ENCODE results near the gene PNPT1. TPM values are rescaled to one million over a fixed set of nuclear protein-coding genes. Genes with fewer than 3 reads are reported as not detected.
"Not testable (repeated sequence)": the region's sequence is repeated elsewhere in the genome, so short reads cannot be mapped to it uniquely, and the experiment has no call there.

The PNPT1 gene
- total RNA-seq: 10 to 100 TPM; 13.3 to 31.0 (median 25.7) TPM
- 23.4 TPM for total RNA-seq (2013)
- 23.1 to 269 (median 47.6) reads per million in 29 experiments for total RNA-seq

GRCh38 chr2:55693181-55694125 lies at the start of gene PNPT1:
Gene PNPT1 (minus strand): TSS chr2:55693844. CDS start chr2:55693823, 21 bp downstream.
- H3K4me1 Mint-ChIP-seq: peaks cover 41 to 46% (median 45%) of the 10 kb centered on the region in 3 donors
- Histone ChIP-seq H3K27me3 (replicated peaks in 1 of 2; ENCODE audit: control insufficient read depth in 2 of 2, extremely low read depth in 1 of 2, insufficient read depth in 2 of 2, low read length in 1 of 2) (no peaks in the 10 kb centered on the region), H3K4me3 (ENCODE audit: control insufficient read depth in 1 of 2, extremely low read depth in 1 of 2, low read length in 1 of 2) (peak within 1 kb of the TSS; percentile 88 to 90), H3K9me3 (no peaks in the 10 kb centered on the region), H3K27ac (ENCODE audit: low read length) (peak within 1 kb of the TSS; percentile 56), H3K36me3 (ENCODE audit: control insufficient read depth in 2 of 2, extremely low read depth in 1 of 2, insufficient read depth in 1 of 2, low read length in 1 of 2) (peaks cover 0 to under 1% of the 10 kb centered on the region in 2 donors), H3K4me1 (ENCODE audit: control insufficient read depth in 1 of 2, extremely low read depth in 1 of 2, insufficient read depth in 2 of 2, low read length in 2 of 2) (peaks cover 5 to 10% of the 10 kb centered on the region in 2 experiments)
- WGBS (ENCODE audit: insufficient coverage): 0% methylated on average over 44 of the region's 56 CpGs
- ChIA-PET POLR2A (interaction anchor here in 1 of 2 donors (0.6 kb wide), 1 partner anchor 8 kb away, joined by 4 read pairs; no protein-coding TSS in a partner anchor), CTCF (no interaction called here)
- H3K36me3 Mint-ChIP-seq: peaks cover 10% of the 10 kb centered on the region
- H3K27ac Mint-ChIP-seq: peak within 1 kb of the TSS; percentile 82 to 93
- DNase-seq (peak; percentile 79 to 94 (median 88)), ATAC-seq (replicated peaks in 1 of 4) (peak; percentile 100)
- H3K9me3 Mint-ChIP-seq: no peaks in the 10 kb centered on the region
- peaks cover 0 to 1% of the 10 kb centered on the region in 2 donors for H3K27me3 Mint-ChIP-seq
- peak within 1 kb of the TSS; percentile 96 to 98 (median 98) for H3K4me3 Mint-ChIP-seq

- no peak overlapping the region for H3K4me3 Mint-ChIP-seq
- WGBS (ENCODE audit: insufficient coverage): no CpG with 5 or more reads among the region's 3 CpGs
- peaks cover 23 to 37% of the 10 kb centered on the region in 2 donors for H3K27me3 Mint-ChIP-seq
- no peak overlapping the region for H3K27ac Mint-ChIP-seq
- ATAC-seq (replicated peaks in 1 of 4): no peak
- POLR2A ChIA-PET: no interaction called here
- no peak overlapping the region for H3K27ac ChIP-seq (ENCODE audit: low read length)
- H3K4me1 ChIP-seq (ENCODE audit: control insufficient read depth in 1 of 2, extremely low read depth in 1 of 2, insufficient read depth in 2 of 2, low read length in 2 of 2): no peaks in the 10 kb centered on the region
- no peaks in the 10 kb centered on the region for H3K36me3 ChIP-seq (ENCODE audit: control insufficient read depth in 2 of 2, extremely low read depth in 1 of 2, insufficient read depth in 1 of 2, low read length in 1 of 2)
- H3K4me1 Mint-ChIP-seq: no peaks in the 10 kb centered on the region
- H3K4me3 ChIP-seq (ENCODE audit: control insufficient read depth in 1 of 2, extremely low read depth in 1 of 2, low read length in 1 of 2): no peak overlapping the region
- CTCF ChIA-PET: no interaction called here
- no peaks in the 10 kb centered on the region for H3K9me3 ChIP-seq
- DNase-seq: no peak
- no peaks in the 10 kb centered on the region for H3K27me3 ChIP-seq (replicated peaks in 1 of 2; ENCODE audit: control insufficient read depth in 2 of 2, extremely low read depth in 1 of 2, insufficient read depth in 2 of 2, low read length in 1 of 2)
- H3K9me3 Mint-ChIP-seq: no peaks in the 10 kb centered on the region
- no peaks in the 10 kb centered on the region for H3K36me3 Mint-ChIP-seq
These were observed 49.4 kb upstream of the PNPT1 start for GRCh38 chr2:55742996-55743395.

- ATAC-seq (replicated peaks in 1 of 4); H3K4me1 Mint-ChIP-seq; CTCF ChIA-PET; DNase-seq; POLR2A ChIA-PET; H3K4me3 ChIP-seq (ENCODE audit: control insufficient read depth in 1 of 2, extremely low read depth in 1 of 2, low read length in 1 of 2); H3K4me3 Mint-ChIP-seq; H3K9me3 ChIP-seq; H3K4me1 ChIP-seq (ENCODE audit: control insufficient read depth in 1 of 2, extremely low read depth in 1 of 2, insufficient read depth in 2 of 2, low read length in 2 of 2); H3K27me3 ChIP-seq (replicated peaks in 1 of 2; ENCODE audit: control insufficient read depth in 2 of 2, extremely low read depth in 1 of 2, insufficient read depth in 2 of 2, low read length in 1 of 2); H3K36me3 ChIP-seq (ENCODE audit: control insufficient read depth in 2 of 2, extremely low read depth in 1 of 2, insufficient read depth in 1 of 2, low read length in 1 of 2); H3K27ac ChIP-seq (ENCODE audit: low read length); H3K27ac Mint-ChIP-seq; H3K36me3 Mint-ChIP-seq; H3K9me3 Mint-ChIP-seq; H3K27me3 Mint-ChIP-seq: not testable (repeated sequence)
- 86% methylated on average over 1 of the region's 5 CpGs for WGBS (ENCODE audit: insufficient coverage)
These were observed 42.4 kb upstream of the PNPT1 start for GRCh38 chr2:55736019-55736536.

GRCh38 chr2:55734726-55735125 lies 41.1 kb upstream of the PNPT1 start:
- no peak for ATAC-seq (replicated peaks in 1 of 4)
- H3K9me3 Mint-ChIP-seq: no peaks in the 10 kb centered on the region
- Histone ChIP-seq H3K4me3 (ENCODE audit: control insufficient read depth in 1 of 2, extremely low read depth in 1 of 2, low read length in 1 of 2) (no peak overlapping the region), H3K9me3 (no peaks in the 10 kb centered on the region), H3K27me3 (replicated peaks in 1 of 2; ENCODE audit: control insufficient read depth in 2 of 2, extremely low read depth in 1 of 2, insufficient read depth in 2 of 2, low read length in 1 of 2) (no peaks in the 10 kb centered on the region), H3K36me3 (ENCODE audit: control insufficient read depth in 2 of 2, extremely low read depth in 1 of 2, insufficient read depth in 1 of 2, low read length in 1 of 2) (no peaks in the 10 kb centered on the region), H3K4me1 (ENCODE audit: control insufficient read depth in 1 of 2, extremely low read depth in 1 of 2, insufficient read depth in 2 of 2, low read length in 2 of 2) (no peaks in the 10 kb centered on the region), H3K27ac (ENCODE audit: low read length) (no peak overlapping the region)
- no peaks in the 10 kb centered on the region for H3K36me3 Mint-ChIP-seq
- CTCF ChIA-PET: no interaction called here
- no peak for DNase-seq
- H3K4me1 Mint-ChIP-seq: no peaks in the 10 kb centered on the region
- H3K4me3 Mint-ChIP-seq: no peak overlapping the region
- no CpG with 5 or more reads among the region's 1 CpG for WGBS (ENCODE audit: insufficient coverage)
- no peak overlapping the region for H3K27ac Mint-ChIP-seq
- H3K27me3 Mint-ChIP-seq: peaks cover 4 to 8% of the 10 kb centered on the region in 2 donors
- POLR2A ChIA-PET: no interaction called here

- ATAC-seq (replicated peaks in 1 of 4) (no peak), DNase-seq (no peak)
- POLR2A ChIA-PET: no interaction called here
- no peaks in the 10 kb centered on the region for H3K4me1 ChIP-seq (ENCODE audit: control insufficient read depth in 1 of 2, extremely low read depth in 1 of 2, insufficient read depth in 2 of 2, low read length in 2 of 2)
- no peaks in the 10 kb centered on the region for H3K36me3 Mint-ChIP-seq
- 33% methylated on average over 1 of the region's 1 CpG for WGBS (ENCODE audit: insufficient coverage)
- H3K36me3 ChIP-seq (ENCODE audit: control insufficient read depth in 2 of 2, extremely low read depth in 1 of 2, insufficient read depth in 1 of 2, low read length in 1 of 2): no peaks in the 10 kb centered on the region
- no peak overlapping the region for H3K4me3 ChIP-seq (ENCODE audit: control insufficient read depth in 1 of 2, extremely low read depth in 1 of 2, low read length in 1 of 2)
- peaks cover 4 to 8% of the 10 kb centered on the region in 2 donors for H3K27me3 Mint-ChIP-seq
- CTCF ChIA-PET: interaction anchor here in 1 of 2 donors (0.5 kb wide), 1 partner anchor 25 kb away, joined by 3 read pairs; no protein-coding TSS in a partner anchor
- no peaks in the 10 kb centered on the region for H3K9me3 Mint-ChIP-seq
- H3K27me3 ChIP-seq (replicated peaks in 1 of 2; ENCODE audit: control insufficient read depth in 2 of 2, extremely low read depth in 1 of 2, insufficient read depth in 2 of 2, low read length in 1 of 2): no peaks in the 10 kb centered on the region
- no peak overlapping the region for H3K27ac ChIP-seq (ENCODE audit: low read length)
- H3K9me3 ChIP-seq: no peaks in the 10 kb centered on the region
- no peak overlapping the region for H3K4me3 Mint-ChIP-seq
- no peaks in the 10 kb centered on the region for H3K4me1 Mint-ChIP-seq
- no peak overlapping the region for H3K27ac Mint-ChIP-seq
These were observed 39.7 kb upstream of the PNPT1 start for GRCh38 chr2:55733335-55733734.

- Histone ChIP-seq H3K4me1 (ENCODE audit: control insufficient read depth in 1 of 2, extremely low read depth in 1 of 2, insufficient read depth in 2 of 2, low read length in 2 of 2) (no peaks in the 10 kb centered on the region), H3K27ac (ENCODE audit: low read length) (no peak overlapping the region), H3K27me3 (replicated peaks in 1 of 2; ENCODE audit: control insufficient read depth in 2 of 2, extremely low read depth in 1 of 2, insufficient read depth in 2 of 2, low read length in 1 of 2) (no peaks in the 10 kb centered on the region), H3K36me3 (ENCODE audit: control insufficient read depth in 2 of 2, extremely low read depth in 1 of 2, insufficient read depth in 1 of 2, low read length in 1 of 2) (no peaks in the 10 kb centered on the region), H3K9me3 (no peaks in the 10 kb centered on the region), H3K4me3 (ENCODE audit: control insufficient read depth in 1 of 2, extremely low read depth in 1 of 2, low read length in 1 of 2) (no peak overlapping the region)
- H3K27ac Mint-ChIP-seq: no peak overlapping the region
- ATAC-seq (replicated peaks in 1 of 4) (no peak), DNase-seq (no peak)
- no peaks in the 10 kb centered on the region for H3K36me3 Mint-ChIP-seq
- H3K4me3 Mint-ChIP-seq: no peak overlapping the region
- H3K9me3 Mint-ChIP-seq: no peaks in the 10 kb centered on the region
- ChIA-PET CTCF (interaction anchor here in 1 of 2 donors (0.5 kb wide), 1 partner anchor 25 kb away, joined by 3 read pairs; no protein-coding TSS in a partner anchor), POLR2A (no interaction called here)
- WGBS (ENCODE audit: insufficient coverage): 83% methylated on average over 2 of the region's 4 CpGs
- H3K27me3 Mint-ChIP-seq: peaks cover 4 to 8% of the 10 kb centered on the region in 2 donors
- no peaks in the 10 kb centered on the region for H3K4me1 Mint-ChIP-seq
These were observed 39.2 kb upstream of the PNPT1 start for GRCh38 chr2:55732854-55733253.
